BE2C (cell line): ENCODE results near the gene FMNL3.

ENCODE experiments used
- DNase-seq: peaks from one replicate; pipeline ENCODE4 v3.0.0-alpha.2; 2020
- H3K27me3 ChIP-seq: fragments of 250-450 bp; sonication (Bioruptor Pico); 2 replicates; pipeline ENCODE4 v1.5.1; 2020; ENCODE audit warnings: mild to moderate bottlenecking
- H3K36me3 ChIP-seq: fragments of 250-450 bp; sonication (Bioruptor Pico); 2 replicates; pipeline ENCODE4 v1.5.1; 2020; ENCODE audit warnings: mild to moderate bottlenecking
- H3K4me1 ChIP-seq: fragments of 250-450 bp; sonication (Bioruptor Pico); 2 replicates; pipeline ENCODE4 v1.5.1; 2020
- H3K4me3 ChIP-seq: 2 replicates; pipeline ENCODE4 v1.5.1; 2011; ENCODE audit warnings: low read depth, low read length
- H3K9me3 ChIP-seq: fragments of 250-450 bp; sonication (Bioruptor Pico); 2 replicates; pipeline ENCODE4 v1.5.1; 2020
- TF ChIP-seq, protein P1 (sequence below): IDR thresholded peaks from 2 replicates; pipeline ENCODE4 v1.5.1; 2012; ENCODE audit warnings: mild to moderate bottlenecking, low read depth, low read length

Gene FMNL3

DNA sequence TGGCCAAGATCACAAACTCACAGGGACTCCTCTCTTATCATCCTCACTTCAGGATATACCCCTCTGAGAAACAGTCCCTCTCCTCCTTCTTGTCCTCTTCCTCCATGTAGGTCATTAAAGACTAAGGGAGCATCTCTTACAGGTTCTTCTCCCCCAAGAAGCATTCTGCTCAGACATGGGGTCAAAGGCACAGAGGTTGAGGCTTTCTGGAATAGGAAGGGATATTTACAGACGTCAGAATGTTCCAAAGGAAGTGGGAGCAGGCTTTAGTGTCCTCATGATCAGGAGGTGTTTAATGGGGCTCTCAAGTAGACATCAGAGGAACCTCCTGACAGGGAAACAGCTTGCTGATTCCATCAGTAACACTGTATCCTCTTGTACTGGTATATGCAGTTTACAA lies 47.5 kb downstream of the FMNL3 start:
- Histone ChIP-seq H3K4me3 (no peak overlapping the region), H3K4me1 (peaks cover 11% of the 10 kb centered on the region), H3K9me3 (no peaks in the 10 kb centered on the region), H3K36me3 (no peaks in the 10 kb centered on the region), H3K27me3 (no peaks in the 10 kb centered on the region)
- DNase-seq, result no peak
- TF ChIP-seq, protein P1, sequence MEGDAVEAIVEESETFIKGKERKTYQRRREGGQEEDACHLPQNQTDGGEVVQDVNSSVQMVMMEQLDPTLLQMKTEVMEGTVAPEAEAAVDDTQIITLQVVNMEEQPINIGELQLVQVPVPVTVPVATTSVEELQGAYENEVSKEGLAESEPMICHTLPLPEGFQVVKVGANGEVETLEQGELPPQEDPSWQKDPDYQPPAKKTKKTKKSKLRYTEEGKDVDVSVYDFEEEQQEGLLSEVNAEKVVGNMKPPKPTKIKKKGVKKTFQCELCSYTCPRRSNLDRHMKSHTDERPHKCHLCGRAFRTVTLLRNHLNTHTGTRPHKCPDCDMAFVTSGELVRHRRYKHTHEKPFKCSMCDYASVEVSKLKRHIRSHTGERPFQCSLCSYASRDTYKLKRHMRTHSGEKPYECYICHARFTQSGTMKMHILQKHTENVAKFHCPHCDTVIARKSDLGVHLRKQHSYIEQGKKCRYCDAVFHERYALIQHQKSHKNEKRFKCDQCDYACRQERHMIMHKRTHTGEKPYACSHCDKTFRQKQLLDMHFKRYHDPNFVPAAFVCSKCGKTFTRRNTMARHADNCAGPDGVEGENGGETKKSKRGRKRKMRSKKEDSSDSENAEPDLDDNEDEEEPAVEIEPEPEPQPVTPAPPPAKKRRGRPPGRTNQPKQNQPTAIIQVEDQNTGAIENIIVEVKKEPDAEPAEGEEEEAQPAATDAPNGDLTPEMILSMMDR, result no peak

DNA sequence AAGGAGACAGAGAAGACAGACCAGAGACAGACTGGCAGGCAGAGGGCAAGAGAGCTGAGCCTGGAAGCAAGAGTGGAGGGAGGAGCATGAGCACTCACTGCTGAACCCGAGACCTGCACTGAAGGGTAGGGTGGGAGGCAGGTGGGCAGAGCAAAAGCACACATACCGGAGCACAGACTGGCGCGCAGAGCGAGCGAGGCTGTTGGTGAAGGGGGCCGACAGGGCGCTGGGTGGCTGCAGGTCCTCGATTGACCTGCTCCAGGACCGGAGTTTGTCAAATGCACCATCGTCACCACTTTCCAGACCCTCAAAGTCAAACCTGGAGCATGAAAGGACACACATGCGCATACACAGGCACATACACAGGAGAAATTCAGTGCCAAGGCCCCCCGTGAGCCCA lies 48.9 kb downstream of the FMNL3 start:
- TF ChIP-seq, protein P1, result no peak
- H3K36me3 ChIP-seq, result no peaks in the 10 kb centered on the region
- no peak for DNase-seq
- H3K9me3 ChIP-seq, result no peaks in the 10 kb centered on the region
- no peak overlapping the region for H3K4me3 ChIP-seq
- no peaks in the 10 kb centered on the region for H3K27me3 ChIP-seq
- H3K4me1 ChIP-seq, result peaks cover 8% of the 10 kb centered on the region

DNA sequence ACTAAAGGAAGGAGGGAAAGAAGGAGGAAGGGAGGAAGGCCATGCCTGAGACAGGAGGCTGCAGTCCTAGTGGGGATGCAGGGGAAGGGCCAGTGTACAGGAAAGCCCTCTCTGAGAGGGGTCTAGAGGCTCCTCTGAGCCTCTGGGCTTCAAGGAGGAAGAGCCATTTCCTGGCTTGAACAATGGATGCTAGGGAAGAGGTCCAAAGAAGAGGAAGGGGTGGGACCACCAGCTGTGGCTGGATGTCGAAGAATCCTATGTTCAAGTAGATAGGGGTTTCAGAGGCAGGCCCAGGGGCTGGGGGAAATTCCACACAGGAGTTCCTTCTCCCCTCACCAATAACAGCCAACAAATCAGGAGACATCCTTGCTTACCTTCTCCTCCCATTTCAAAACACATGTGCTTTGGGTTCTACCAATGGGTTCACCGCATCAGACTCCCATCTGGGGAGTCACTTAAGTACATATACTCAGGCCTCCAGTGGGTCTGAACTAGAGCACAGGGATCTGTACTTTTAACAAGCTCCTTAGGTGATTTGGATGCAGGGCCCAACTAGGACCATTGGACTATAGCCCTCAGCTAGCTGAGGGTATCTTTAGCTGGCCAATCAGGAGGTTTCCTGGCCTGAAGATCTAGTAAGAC lies 51.5 kb downstream of the FMNL3 start:
- Histone ChIP-seq H3K27me3 (no peaks in the 10 kb centered on the region), H3K36me3 (no peaks in the 10 kb centered on the region), H3K4me1 (no peaks in the 10 kb centered on the region), H3K4me3 (no peak overlapping the region), H3K9me3 (no peaks in the 10 kb centered on the region)
- no peak for DNase-seq
- TF ChIP-seq, protein P1, result no peak

DNA sequence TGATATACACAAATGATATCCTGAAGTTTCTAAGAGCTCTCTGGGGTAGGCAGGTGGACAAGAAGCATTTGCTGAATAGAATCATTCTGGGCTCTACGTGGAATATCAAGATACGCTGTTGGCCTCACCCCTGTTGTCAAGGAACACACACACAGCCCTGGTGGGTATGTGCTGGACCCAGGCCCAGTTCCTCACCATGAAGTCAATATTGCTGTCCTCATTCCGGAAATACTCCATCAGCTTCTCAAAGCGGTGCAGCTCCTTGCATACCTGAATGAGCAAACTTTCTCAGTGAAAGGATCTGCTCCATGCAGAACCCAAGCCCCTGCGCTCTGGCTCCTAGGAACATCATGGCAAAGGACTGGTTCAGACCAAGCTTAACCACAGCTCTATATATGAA lies 52.5 kb downstream of the FMNL3 start:
- Histone ChIP-seq H3K36me3 (no peaks in the 10 kb centered on the region), H3K9me3 (no peaks in the 10 kb centered on the region), H3K4me3 (no peak overlapping the region)

DNA sequence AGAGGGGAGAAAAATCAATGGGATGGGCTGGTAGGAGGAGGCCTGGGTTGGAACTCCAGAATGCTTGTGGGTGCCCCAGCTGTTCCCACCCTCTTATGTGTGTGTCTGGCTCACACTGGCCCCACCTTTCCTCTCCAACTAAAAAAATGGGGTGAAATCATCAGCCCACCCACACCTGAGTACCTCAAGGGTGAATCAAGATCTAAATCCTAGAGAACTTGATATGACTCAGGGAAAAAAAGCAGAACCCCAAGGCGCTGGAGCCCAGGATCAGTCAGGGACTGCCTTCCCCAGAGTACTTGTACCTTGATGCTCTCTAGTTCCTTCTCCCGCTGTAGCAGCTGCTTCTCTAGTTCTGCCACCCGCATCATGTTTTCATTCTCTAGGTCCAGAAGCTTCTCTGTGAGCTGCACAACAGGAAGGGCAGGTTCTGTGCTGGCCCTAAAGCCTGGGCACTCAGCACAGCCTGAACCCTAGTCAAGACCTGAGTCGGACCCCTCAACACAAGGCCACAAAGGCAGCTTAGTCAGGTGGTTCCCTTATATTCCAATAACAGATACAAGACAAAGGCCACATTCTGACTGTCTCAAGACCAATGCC lies 54.2 kb downstream of the FMNL3 start:
- no peaks in the 10 kb centered on the region for H3K27me3 ChIP-seq
- H3K4me1 ChIP-seq, result no peaks in the 10 kb centered on the region
- no peaks in the 10 kb centered on the region for H3K36me3 ChIP-seq
- H3K9me3 ChIP-seq, result no peaks in the 10 kb centered on the region
- H3K4me3 ChIP-seq, result no peak overlapping the region
- DNase-seq, result no peak
- TF ChIP-seq, protein P1, result no peak

More for the DNA sequence above, 52.5 kb downstream of the FMNL3 start:
- no peaks in the 10 kb centered on the region for H3K4me1 ChIP-seq
- no peaks in the 10 kb centered on the region for H3K27me3 ChIP-seq
- TF ChIP-seq, protein P1, result no peak
- DNase-seq, result no peak

DNA sequence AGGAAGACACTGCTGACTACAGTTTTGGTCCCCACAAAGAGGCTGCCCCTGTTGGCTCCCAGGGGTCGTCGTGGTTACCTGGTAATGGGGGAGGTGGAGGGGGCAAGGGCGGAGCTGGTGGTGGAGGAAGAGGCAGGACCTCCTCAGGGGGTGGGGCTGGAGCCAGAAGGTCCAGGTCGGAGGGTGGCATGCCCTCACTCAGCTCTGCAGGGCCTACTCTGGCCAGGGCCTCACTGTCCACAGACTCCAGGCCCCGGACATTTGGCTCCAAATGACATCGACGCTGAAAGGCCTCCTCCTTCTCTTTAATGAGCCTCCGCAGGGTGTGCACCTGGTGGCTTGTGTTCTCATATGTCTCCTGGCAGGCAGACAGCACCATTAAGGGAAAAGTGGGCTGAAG lies 55.4 kb downstream of the FMNL3 start:
- Histone ChIP-seq H3K4me3 (no peak overlapping the region), H3K27me3 (no peaks in the 10 kb centered on the region), H3K4me1 (no peaks in the 10 kb centered on the region), H3K36me3 (no peaks in the 10 kb centered on the region), H3K9me3 (no peaks in the 10 kb centered on the region)
- DNase-seq, result no peak
- TF ChIP-seq, protein P1, result no peak
